CD4-positive, alpha-beta T cell treated with Interleukin-15 for 1 hour (primary cell): ENCODE results near the gene IL12RB2.
"Not testable (repeated sequence)": the region's sequence is repeated elsewhere in the genome, so short reads cannot be mapped to it uniquely, and the experiment has no call there.

Experiments
- DNase-seq: peaks from one replicate; pipeline ENCODE4 v3.0.0-alpha.2; 2020

Gene IL12RB2

GRCh38 chr1:67401443-67401842 is 93.8 kb downstream of the IL12RB2 start:
- DNase-seq = no peak

GRCh38 chr1:67404212-67404620 is 96.5 kb downstream of the IL12RB2 start:
- DNase-seq = no peak

- no peak for DNase-seq
Measured at GRCh38 chr1:67405473-67406245, 98.0 kb downstream of the IL12RB2 start.

GRCh38 chr1:67407498-67407897 is 99.8 kb downstream of the IL12RB2 start:
- DNase-seq = no peak

GRCh38 chr1:67408148-67408547 is 100.5 kb downstream of the IL12RB2 start:
- no peak for DNase-seq

- not testable (repeated sequence) for DNase-seq
Measured at GRCh38 chr1:67413101-67413500, 105.4 kb downstream of the IL12RB2 start.

- DNase-seq = no peak
Measured at GRCh38 chr1:67414574-67414973, 106.9 kb downstream of the IL12RB2 start.

GRCh38 chr1:67415041-67415440 is 107.4 kb downstream of the IL12RB2 start:
- DNase-seq = no peak

GRCh38 chr1:67417733-67418132 is 110.1 kb downstream of the IL12RB2 start:
- not testable (repeated sequence) for DNase-seq

GRCh38 chr1:67418839-67419586 is 111.3 kb downstream of the IL12RB2 start:
- no peak for DNase-seq

- DNase-seq = no peak
Measured at GRCh38 chr1:67420835-67421492, 113.3 kb downstream of the IL12RB2 start.

GRCh38 chr1:67427465-67427864 is 119.8 kb downstream of the IL12RB2 start:
- DNase-seq = no peak

GRCh38 chr1:67427947-67428346 is 120.3 kb downstream of the IL12RB2 start:
- DNase-seq = no peak

GRCh38 chr1:67429011-67429527 is 121.4 kb downstream of the IL12RB2 start:
- peak; percentile 30 for DNase-seq

- DNase-seq = no peak
Measured at GRCh38 chr1:67429528-67430357, 122.1 kb downstream of the IL12RB2 start.

- DNase-seq = peak; percentile 97
Measured at GRCh38 chr1:67430358-67431155, 122.9 kb downstream of the IL12RB2 start, which contains the start of gene SERBP1. Gene SERBP1 (minus strand): TSS chr1:67430402. CDS start chr1:67430300, 102 bp downstream.

- no peak for DNase-seq
Measured at GRCh38 chr1:67431156-67431765, 123.6 kb downstream of the IL12RB2 start.

GRCh38 chr1:67431869-67432578 is 124.4 kb downstream of the IL12RB2 start:
- no peak for DNase-seq

GRCh38 chr1:67432745-67433144 is 125.1 kb downstream of the IL12RB2 start:
- no peak for DNase-seq

- no peak for DNase-seq
Measured at GRCh38 chr1:67433837-67434236, 126.2 kb downstream of the IL12RB2 start.
